Measurements from ENCODE around the gene RFC5.
A peak's percentile ranks its signal among the peaks of the same experiment; 100 is the strongest.
"Not testable (repeated sequence)": the region's sequence is repeated elsewhere in the genome, so short reads cannot be mapped to it uniquely, and the experiment has no call there.

The RFC5 gene

GRCh38 chr12:118053071-118053985 is 36.8 kb downstream of the RFC5 start:
- no peak for DNase-seq

GRCh38 chr12:118055144-118055557 is 38.6 kb downstream of the RFC5 start:
- DNase-seq = peak; percentile 63

- DNase-seq = no peak
These were observed 39.6 kb downstream of the RFC5 start for GRCh38 chr12:118055865-118056773.

- DNase-seq = no peak
These were observed 41.7 kb downstream of the RFC5 start for GRCh38 chr12:118058227-118058626.

- DNase-seq = no peak
These were observed 42.4 kb downstream of the RFC5 start for GRCh38 chr12:118058881-118059280.

- no peak for DNase-seq
These were observed 43.1 kb downstream of the RFC5 start for GRCh38 chr12:118059341-118060191.

- peak; percentile 11 for DNase-seq
These were observed 44.0 kb downstream of the RFC5 start for GRCh38 chr12:118060301-118061010.

- peak; percentile 44 for DNase-seq
These were observed 44.7 kb downstream of the RFC5 start, which contains the start of gene WSB2 for GRCh38 chr12:118061011-118061872. Gene WSB2, minus strand, starts transcription at chr12:118061179. Its CDS starts 131 bp downstream, at chr12:118061048.

- no peak for DNase-seq
These were observed 45.7 kb downstream of the RFC5 start for GRCh38 chr12:118061873-118062843.

GRCh38 chr12:118063576-118064391 is 47.3 kb downstream of the RFC5 start:
- no peak for DNase-seq

GRCh38 chr12:118064608-118065007 is 48.1 kb downstream of the RFC5 start:
- no peak for DNase-seq

- DNase-seq = no peak
These were observed 48.9 kb downstream of the RFC5 start for GRCh38 chr12:118065380-118065779.

- no peak for DNase-seq
These were observed 51.9 kb downstream of the RFC5 start for GRCh38 chr12:118068445-118068844.

GRCh38 chr12:118070650-118071049 is 54.1 kb downstream of the RFC5 start:
- no peak for DNase-seq

GRCh38 chr12:118073768-118074167 is 57.3 kb downstream of the RFC5 start:
- no peak for DNase-seq

GRCh38 chr12:118081521-118081920 is 65.0 kb downstream of the RFC5 start:
- DNase-seq = not testable (repeated sequence)
